Neural progenitor cell (in vitro differentiated cells): ENCODE measurements around the gene LARP1. TPM values are rescaled to one million over a fixed set of nuclear protein-coding genes. Genes with fewer than 3 reads are reported as not detected.

Experiments
- DNase-seq: peaks from one replicate; pipeline ENCODE4 v3.0.0-alpha.2; 2016; ENCODE audit warnings: low spot score
- H2AFZ ChIP-seq: fragments of 200-600 bp; sonication (generic); replicated peaks from 2 replicates; pipeline ENCODE4 v1.6.1; 2016; ENCODE audit warnings: antibody characterized with exemption
- H3F3A ChIP-seq: fragments of 200-600 bp; sonication (generic); 2 replicates; pipeline ENCODE4 v1.6.1; 2016; ENCODE audit warnings: antibody characterized with exemption, low read depth
- H3K27ac ChIP-seq: fragments of 200-600 bp; sonication (generic); 2 replicates; pipeline ENCODE4 v1.5.1; 2016; ENCODE audit warnings: mild to moderate bottlenecking
- H3K27me3 ChIP-seq: fragments of 200-600 bp; sonication (generic); 2 replicates; pipeline ENCODE4 v1.6.1; 2016; ENCODE audit warnings: mild to moderate bottlenecking, moderate library complexity
- H3K36me3 ChIP-seq: fragments of 200-600 bp; sonication (generic); 2 replicates; pipeline ENCODE4 v1.5.1; 2016
- H3K4me1 ChIP-seq: fragments of 200-600 bp; sonication (generic); 2 replicates; pipeline ENCODE4 v1.6.1; 2016; ENCODE audit warnings: mixed run types
- H3K4me2 ChIP-seq: fragments of 200-600 bp; sonication (generic); 2 replicates; pipeline ENCODE4 v1.6.1; 2016
- H3K4me3 ChIP-seq: fragments of 200-600 bp; sonication (generic); 2 replicates; pipeline ENCODE4 v1.5.1; 2016
- H3K79me2 ChIP-seq: fragments of 200-600 bp; sonication (generic); 2 replicates; pipeline ENCODE4 v1.6.1; 2016; ENCODE audit warnings: low read depth
- H3K9ac ChIP-seq: fragments of 200-600 bp; sonication (generic); 2 replicates; pipeline ENCODE4 v1.6.1; 2016
- H3K9me3 ChIP-seq: fragments of 200-600 bp; sonication (generic); 2 replicates; pipeline ENCODE4 v1.5.1; 2016; ENCODE audit warnings: low read depth
- H4K20me1 ChIP-seq: fragments of 200-600 bp; sonication (generic); 2 replicates; pipeline ENCODE4 v1.6.1; 2016; ENCODE audit warnings: low read depth
- H3K27ac Mint-ChIP-seq: 3 replicates; pipeline ENCODE4 v1.8.0; 2021; ENCODE audit warnings: mixed read lengths
- H3K27me3 Mint-ChIP-seq: 2 replicates; pipeline ENCODE4 v1.8.0; 2022; ENCODE audit warnings: low read depth, mild to moderate bottlenecking, inconsistent platforms, moderate library complexity, mixed read lengths; ENCODE audit not compliant: insufficient read depth
- H3K36me3 Mint-ChIP-seq: 3 replicates; pipeline ENCODE4 v1.8.0; 2021; ENCODE audit warnings: mixed read lengths
- H3K4me1 Mint-ChIP-seq: 3 replicates; pipeline ENCODE4 v1.8.0; 2021; ENCODE audit warnings: mixed read lengths
- H3K4me3 Mint-ChIP-seq: 3 replicates; pipeline ENCODE4 v1.8.0; 2021; ENCODE audit warnings: mild to moderate bottlenecking, moderate library complexity, mixed read lengths
- H3K9me3 Mint-ChIP-seq: 3 replicates; pipeline ENCODE4 v1.8.0; 2020; ENCODE audit warnings: mixed read lengths
- CTCF ChIP-seq: fragments of 200-600 bp; sonication (generic); IDR thresholded peaks from 2 replicates; pipeline ENCODE4 v1.5.1; 2017; ENCODE audit warnings: antibody characterized with exemption, mild to moderate bottlenecking
- EZH2 ChIP-seq: fragments of 200-600 bp; sonication (generic); IDR thresholded peaks from 2 replicates; pipeline ENCODE4 v1.6.1; 2017; ENCODE audit warnings: antibody characterized with exemption, mild to moderate bottlenecking, moderate library complexity
- EZH2phosphoT487 ChIP-seq: fragments of 200-600 bp; sonication (generic); IDR thresholded peaks from 2 replicates; pipeline ENCODE4 v1.6.1; 2017; ENCODE audit warnings: antibody characterized with exemption
- total RNA-seq: library from RNA; depleted of rRNA; stranded (reverse); fragments of >200 nt; gene quantifications from 2 replicates; pipeline ENCODE4 v1.2.3, GENCODE V29; 2015; ENCODE audit warnings: low replicate concordance

The LARP1 gene
- total RNA-seq, 1 donor from 2014 or later, result 53.8 TPM

- H3K27me3 Mint-ChIP-seq, result no peaks in the 10 kb centered on the region
Measured at GRCh38 chr5:154813158-154813557, 58.0 kb downstream of the LARP1 start.

DNA sequence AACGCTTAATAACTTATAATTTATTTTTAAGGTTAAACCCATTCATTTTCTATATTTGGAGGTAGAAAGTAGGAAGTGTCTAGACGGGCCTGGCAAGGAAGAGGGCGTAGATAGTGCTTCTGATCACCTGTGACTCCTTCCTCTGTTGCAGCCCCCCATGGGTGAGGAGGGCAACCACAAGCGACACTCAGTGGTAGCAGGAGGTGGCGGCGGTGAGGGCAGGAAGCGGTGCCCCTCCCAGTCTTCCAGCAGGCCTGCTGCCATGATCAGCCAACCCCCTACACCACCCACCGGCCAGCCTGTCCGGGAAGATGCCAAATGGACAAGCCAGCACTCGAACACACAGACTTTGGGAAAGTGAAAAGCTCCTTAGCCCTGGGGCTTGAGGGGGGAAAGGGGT is 58.6 kb downstream of the LARP1 start:
- DNase-seq, result no peak
- Mint-ChIP-seq H3K27ac (no peak overlapping the region), H3K4me3 (no peak overlapping the region), H3K4me1 (peaks cover 1% of the 10 kb centered on the region), H3K36me3 (peaks cover 44% of the 10 kb centered on the region), H3K27me3 (no peaks in the 10 kb centered on the region), H3K9me3 (no peaks in the 10 kb centered on the region)
- H3K4me3 ChIP-seq, result no peak overlapping the region
- TF ChIP-seq EZH2phosphoT487 (no peak), EZH2 (no peak), CTCF (no peak)
- H3K27ac ChIP-seq, result no peak overlapping the region
- H2AFZ ChIP-seq, result no peak overlapping the region
- H4K20me1 ChIP-seq, result peaks cover 30% of the 10 kb centered on the region
- no peak overlapping the region for H3K9ac ChIP-seq
- H3K36me3 ChIP-seq, result no peaks in the 10 kb centered on the region
- H3K4me1 ChIP-seq, result peaks cover 12% of the 10 kb centered on the region
- no peak overlapping the region for H3K4me2 ChIP-seq
- H3K79me2 ChIP-seq, result no peaks in the 10 kb centered on the region
- no peaks in the 10 kb centered on the region for H3K27me3 ChIP-seq
- no peaks in the 10 kb centered on the region for H3K9me3 ChIP-seq
- H3F3A ChIP-seq, result peaks cover 27% of the 10 kb centered on the region

More at GRCh38 chr5:154813158-154813557, 58.0 kb downstream of the LARP1 start:
- Histone ChIP-seq H3K9me3 (no peaks in the 10 kb centered on the region), H3K79me2 (no peaks in the 10 kb centered on the region), H3K4me1 (peaks cover 7% of the 10 kb centered on the region), H2AFZ (no peak overlapping the region), H3K27me3 (no peaks in the 10 kb centered on the region), H3K36me3 (no peaks in the 10 kb centered on the region), H4K20me1 (peaks cover 30% of the 10 kb centered on the region), H3K4me2 (no peak overlapping the region), H3F3A (peaks cover 22% of the 10 kb centered on the region), H3K9ac (no peak overlapping the region), H3K27ac (no peak overlapping the region), H3K4me3 (no peak overlapping the region)
- no peaks in the 10 kb centered on the region for H3K9me3 Mint-ChIP-seq
- H3K4me3 Mint-ChIP-seq, result no peak overlapping the region
- H3K36me3 Mint-ChIP-seq, result peaks cover 48% of the 10 kb centered on the region
- H3K4me1 Mint-ChIP-seq, result no peaks in the 10 kb centered on the region
- TF ChIP-seq EZH2, result no peak
- TF ChIP-seq CTCF, result no peak
- TF ChIP-seq EZH2phosphoT487, result no peak
- H3K27ac Mint-ChIP-seq, result no peak overlapping the region
- no peak for DNase-seq

GRCh38 chr5:154815025-154815424 is 59.8 kb downstream of the LARP1 start:
- Histone ChIP-seq H3K4me1 (peaks cover 19% of the 10 kb centered on the region), H3K27ac (no peak overlapping the region), H3K4me2 (no peak overlapping the region), H3F3A (peaks cover 24% of the 10 kb centered on the region), H3K9ac (no peak overlapping the region), H3K36me3 (no peaks in the 10 kb centered on the region), H3K4me3 (no peak overlapping the region), H3K79me2 (no peaks in the 10 kb centered on the region), H3K9me3 (no peaks in the 10 kb centered on the region), H2AFZ (no peak overlapping the region), H3K27me3 (no peaks in the 10 kb centered on the region), H4K20me1 (peaks cover 36% of the 10 kb centered on the region)
- H3K4me1 Mint-ChIP-seq, result peaks cover 11% of the 10 kb centered on the region
- peaks cover 46% of the 10 kb centered on the region for H3K36me3 Mint-ChIP-seq
- H3K27me3 Mint-ChIP-seq, result no peaks in the 10 kb centered on the region
- no peak for DNase-seq
- H3K27ac Mint-ChIP-seq, result no peak overlapping the region
- H3K4me3 Mint-ChIP-seq, result no peak overlapping the region
- H3K9me3 Mint-ChIP-seq, result no peaks in the 10 kb centered on the region
- TF ChIP-seq CTCF, result no peak
- TF ChIP-seq EZH2, result no peak
- TF ChIP-seq EZH2phosphoT487, result no peak
